ENCODE measurements around the gene ATP10D.

DNA sequence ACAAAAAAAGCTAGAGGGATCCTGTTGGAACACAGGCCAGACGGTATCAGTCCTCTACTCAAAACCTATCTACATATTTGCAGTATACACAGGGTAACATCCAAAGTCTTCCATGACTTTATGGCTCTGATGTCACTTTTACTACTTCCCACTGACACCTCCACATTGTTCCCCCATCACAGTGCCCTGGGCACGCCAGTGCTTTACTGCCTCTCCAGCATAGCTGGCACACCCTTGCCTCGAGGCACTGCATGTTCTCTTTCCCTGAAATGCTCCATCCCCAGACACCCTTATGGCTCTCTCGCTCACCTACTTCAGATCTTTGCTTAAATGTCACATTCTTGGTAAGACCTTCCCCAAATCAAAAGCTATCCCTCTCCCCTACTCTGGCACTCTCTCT, 6.3 kb upstream of the ATP10D start:
- TF ChIP-seq, protein P1, sequence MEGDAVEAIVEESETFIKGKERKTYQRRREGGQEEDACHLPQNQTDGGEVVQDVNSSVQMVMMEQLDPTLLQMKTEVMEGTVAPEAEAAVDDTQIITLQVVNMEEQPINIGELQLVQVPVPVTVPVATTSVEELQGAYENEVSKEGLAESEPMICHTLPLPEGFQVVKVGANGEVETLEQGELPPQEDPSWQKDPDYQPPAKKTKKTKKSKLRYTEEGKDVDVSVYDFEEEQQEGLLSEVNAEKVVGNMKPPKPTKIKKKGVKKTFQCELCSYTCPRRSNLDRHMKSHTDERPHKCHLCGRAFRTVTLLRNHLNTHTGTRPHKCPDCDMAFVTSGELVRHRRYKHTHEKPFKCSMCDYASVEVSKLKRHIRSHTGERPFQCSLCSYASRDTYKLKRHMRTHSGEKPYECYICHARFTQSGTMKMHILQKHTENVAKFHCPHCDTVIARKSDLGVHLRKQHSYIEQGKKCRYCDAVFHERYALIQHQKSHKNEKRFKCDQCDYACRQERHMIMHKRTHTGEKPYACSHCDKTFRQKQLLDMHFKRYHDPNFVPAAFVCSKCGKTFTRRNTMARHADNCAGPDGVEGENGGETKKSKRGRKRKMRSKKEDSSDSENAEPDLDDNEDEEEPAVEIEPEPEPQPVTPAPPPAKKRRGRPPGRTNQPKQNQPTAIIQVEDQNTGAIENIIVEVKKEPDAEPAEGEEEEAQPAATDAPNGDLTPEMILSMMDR (IDR thresholded peaks at IDR 0.05) = no peak
- TF ChIP-seq POLR2A (IDR thresholded peaks at IDR 0.05) = no peak

All from lower leg skin (tissue), 3 donors.